OCI-LY1 (cell line): ENCODE measurements around the gene TNFRSF21.

ENCODE experiments used
- CTCF ChIP-seq: fragments of 200-600 bp; sonication (generic), shearing (Covaris generic); IDR thresholded peaks from 2 replicates; pipeline ENCODE4 v1.5.1; 2017; ENCODE audit warnings: mild to moderate bottlenecking, antibody characterized with exemption, low read length, moderate library complexity, mixed read lengths
- EZH2 ChIP-seq: fragments of 200-600 bp; sonication (generic), shearing (Covaris generic); IDR thresholded peaks from 2 replicates; pipeline ENCODE4 v1.8.0; 2017; ENCODE audit warnings: borderline replicate concordance, mixed run types, mild to moderate bottlenecking, antibody characterized with exemption, low read length, moderate library complexity, mixed read lengths

GRCh38 chr6:47256981-47257730 lies 52.5 kb downstream of the TNFRSF21 start:
- TF ChIP-seq CTCF (no peak), EZH2 (no peak)
